BJ (cell line): ENCODE data around the gene ACAD10. TPM values are rescaled to one million over a fixed set of nuclear protein-coding genes. Genes with fewer than 3 reads are reported as not detected.
"Not testable (repeated sequence)": the region's sequence is repeated elsewhere in the genome, so short reads cannot be mapped to it uniquely, and the experiment has no call there.

Source experiments
- CTCF ChIA-PET: fragments of 350-600 bp; formaldehyde crosslinking; extraction: SDS; loops from one replicate; lab custom pipeline; 2021; ENCODE audit warnings: antibody characterized with exemption, inconsistent platforms; lab: Yijun Ruan, JAX
- POLR2A ChIA-PET: fragments of 300-600 bp; sonication (Branson Sonifier 250); formaldehyde crosslinking; extraction: SDS; loops from one replicate; lab custom pipeline; 2021; ENCODE audit warnings: antibody characterized with exemption; lab: Charles Lee
- DNase-seq: peaks from one replicate; pipeline ENCODE4 v3.0.0-alpha.2; 2011; ENCODE audit warnings: low read depth
- H3K27me3 ChIP-seq: 2 replicates; pipeline ENCODE4 v1.6.0; 2011; ENCODE audit warnings: low read length; ENCODE audit not compliant: control insufficient read depth, insufficient read depth
- H3K36me3 ChIP-seq: 2 replicates; pipeline ENCODE4 v1.5.1; 2011; ENCODE audit warnings: low read length; ENCODE audit not compliant: control insufficient read depth, insufficient read depth
- H3K4me3 ChIP-seq: 2 replicates; pipeline ENCODE4 v1.5.1; 2011; ENCODE audit warnings: low read depth, mild to moderate bottlenecking, control low read depth, low read length
- polyA plus RNA-seq: library from polyadenylated mRNA; depleted of rRNA; stranded (reverse); fragments of >200 nt; gene quantifications from 2 replicates; pipeline ENCODE4 v1.2.3, GENCODE V29; 2011
- TF ChIP-seq, protein P1 (sequence below): IDR thresholded peaks from 2 replicates; pipeline ENCODE4 v1.5.1; 2011; ENCODE audit warnings: low read depth, mild to moderate bottlenecking, control low read depth, inconsistent platforms, low read length, moderate library complexity; ENCODE audit not compliant: insufficient read depth

ACAD10 gene
- polyA plus RNA-seq, 1 experiment = 15.4 TPM

DNA sequence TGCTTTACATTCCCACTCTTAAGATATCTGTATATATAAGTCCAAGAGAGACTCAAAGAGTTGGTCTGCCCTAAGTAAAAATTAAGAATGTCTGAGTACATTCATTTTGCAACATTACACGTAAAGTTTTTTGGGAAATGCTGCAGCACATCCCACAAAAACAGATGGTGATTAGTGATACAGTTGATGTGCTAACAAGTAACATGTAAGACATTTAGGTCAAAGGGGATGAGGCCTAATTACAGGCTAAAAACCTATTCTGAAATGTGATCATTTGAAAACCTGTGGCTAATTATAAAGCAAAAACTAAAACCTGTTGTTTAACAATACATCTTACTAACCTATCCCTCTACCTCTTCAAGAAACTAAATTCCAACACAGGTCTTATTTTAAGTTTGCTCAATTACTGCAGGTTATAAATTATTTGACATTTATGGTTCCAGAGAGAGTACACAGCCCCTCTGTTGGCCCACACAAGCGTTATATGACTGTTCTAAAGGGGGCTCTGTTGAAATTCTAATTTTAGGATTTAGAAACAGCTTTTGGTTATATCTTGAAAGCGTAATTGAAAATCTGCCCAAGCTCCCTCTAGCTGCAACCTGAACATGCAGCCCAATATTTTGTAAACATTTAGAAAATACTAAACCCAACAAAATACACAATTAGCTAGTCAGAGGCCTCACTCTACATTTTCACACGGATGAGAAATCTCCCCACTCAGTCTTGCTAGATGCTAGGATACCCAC lies 43.0 kb upstream of the ACAD10 start:
- ChIA-PET POLR2A (no interaction called here), CTCF (interaction anchor here (0.8 kb wide), 1 partner anchor 191 kb away, joined by 3 read pairs; no protein-coding TSS in a partner anchor)
- TF ChIP-seq, protein P1, sequence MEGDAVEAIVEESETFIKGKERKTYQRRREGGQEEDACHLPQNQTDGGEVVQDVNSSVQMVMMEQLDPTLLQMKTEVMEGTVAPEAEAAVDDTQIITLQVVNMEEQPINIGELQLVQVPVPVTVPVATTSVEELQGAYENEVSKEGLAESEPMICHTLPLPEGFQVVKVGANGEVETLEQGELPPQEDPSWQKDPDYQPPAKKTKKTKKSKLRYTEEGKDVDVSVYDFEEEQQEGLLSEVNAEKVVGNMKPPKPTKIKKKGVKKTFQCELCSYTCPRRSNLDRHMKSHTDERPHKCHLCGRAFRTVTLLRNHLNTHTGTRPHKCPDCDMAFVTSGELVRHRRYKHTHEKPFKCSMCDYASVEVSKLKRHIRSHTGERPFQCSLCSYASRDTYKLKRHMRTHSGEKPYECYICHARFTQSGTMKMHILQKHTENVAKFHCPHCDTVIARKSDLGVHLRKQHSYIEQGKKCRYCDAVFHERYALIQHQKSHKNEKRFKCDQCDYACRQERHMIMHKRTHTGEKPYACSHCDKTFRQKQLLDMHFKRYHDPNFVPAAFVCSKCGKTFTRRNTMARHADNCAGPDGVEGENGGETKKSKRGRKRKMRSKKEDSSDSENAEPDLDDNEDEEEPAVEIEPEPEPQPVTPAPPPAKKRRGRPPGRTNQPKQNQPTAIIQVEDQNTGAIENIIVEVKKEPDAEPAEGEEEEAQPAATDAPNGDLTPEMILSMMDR = peak; percentile 40
- Histone ChIP-seq H3K27me3 (no peaks in the 10 kb centered on the region), H3K36me3 (peaks cover 8% of the 10 kb centered on the region; the same call in 1 of the 2 replicates), H3K4me3 (no peak overlapping the region)
- DNase-seq = no peak

DNA sequence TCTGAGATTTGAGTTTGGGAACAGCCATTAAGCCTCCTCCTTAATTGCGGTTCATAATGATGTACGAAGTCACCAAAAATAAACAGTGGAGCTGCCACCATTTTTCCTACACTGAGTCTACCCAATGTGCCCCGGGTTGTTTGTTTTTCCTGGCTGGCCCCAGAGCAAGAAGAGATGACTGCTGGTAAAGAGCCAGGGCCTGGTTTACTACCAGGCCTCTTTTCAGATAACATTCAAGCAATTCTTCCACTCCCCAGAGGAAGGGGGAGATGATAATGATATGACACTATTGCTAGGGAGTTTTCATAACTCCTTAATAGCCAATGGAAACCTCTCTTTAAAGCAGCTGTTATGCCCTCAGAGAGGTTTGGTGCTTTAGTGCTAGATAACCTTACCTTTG lies 42.4 kb upstream of the ACAD10 start:
- DNase-seq = no peak
- ChIA-PET POLR2A (no interaction called here), CTCF (interaction anchor here (0.8 kb wide), 1 partner anchor 192 kb away, joined by 3 read pairs; no protein-coding TSS in a partner anchor)
- TF ChIP-seq, protein P1 = no peak
- no peak overlapping the region for H3K4me3 ChIP-seq
- H3K27me3 ChIP-seq = no peaks in the 10 kb centered on the region
- H3K36me3 ChIP-seq = peaks cover 8% of the 10 kb centered on the region; the same call in 1 of the 2 replicates

DNA sequence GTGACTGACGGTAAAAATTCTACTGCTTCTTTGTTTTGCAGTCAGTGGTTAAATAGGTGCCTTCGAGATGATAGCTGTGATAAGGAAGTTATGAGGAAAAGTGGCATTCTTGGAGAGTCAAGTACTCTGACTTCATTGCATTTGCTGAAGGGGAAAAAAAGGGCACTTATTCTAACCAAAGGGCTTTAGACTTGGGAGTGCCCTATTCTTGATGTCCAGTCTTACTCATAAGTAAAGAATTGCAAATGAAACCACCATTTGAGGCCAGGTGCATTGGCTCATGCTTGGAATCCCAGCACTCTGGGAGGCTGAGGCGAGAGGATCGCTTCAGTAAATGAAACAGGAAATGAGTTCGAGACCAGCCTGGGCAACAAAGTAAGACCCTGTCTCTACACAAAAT lies 40.4 kb upstream of the ACAD10 start:
- no peak for DNase-seq
- Histone ChIP-seq H3K27me3 (no peaks in the 10 kb centered on the region), H3K36me3 (peaks cover 10% of the 10 kb centered on the region), H3K4me3 (no peak overlapping the region)
- ChIA-PET POLR2A (no interaction called here), CTCF (interaction anchor here (1.2 to 2.7 kb wide), 2 partner anchors 29 to 66 kb away, joined by 3 to 8 read pairs; no protein-coding TSS in a partner anchor)
- TF ChIP-seq, protein P1 = no peak

DNA sequence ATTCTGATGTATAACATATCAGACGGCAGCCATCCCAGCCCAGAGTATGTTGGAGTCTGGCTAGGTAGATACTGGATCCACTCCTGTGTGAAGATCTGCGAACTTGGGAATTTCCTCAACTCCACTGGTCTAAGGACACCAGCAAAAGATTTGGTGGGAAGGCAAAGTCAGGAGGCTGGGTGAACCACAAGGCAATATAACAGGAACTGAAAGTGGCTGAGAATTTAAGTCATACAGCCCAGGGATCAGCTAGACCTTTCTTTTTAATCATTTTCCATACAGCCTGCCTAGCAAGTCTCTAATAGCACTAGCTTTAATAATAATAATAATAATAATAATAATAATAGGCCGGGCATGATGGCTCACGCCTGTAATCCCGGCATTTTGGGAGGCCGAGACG lies 34.9 kb upstream of the ACAD10 start:
- TF ChIP-seq, protein P1 = no peak
- CTCF ChIA-PET = interaction anchor here (0.6 kb wide), 1 partner anchor 40 kb away, joined by 3 read pairs; no protein-coding TSS in a partner anchor
- POLR2A ChIA-PET = interaction anchor here (0.6 kb wide), 1 partner anchor 103 kb away, joined by 4 read pairs; no protein-coding TSS in a partner anchor
- no peak for DNase-seq
- H3K36me3 ChIP-seq = peaks cover 6% of the 10 kb centered on the region
- no peaks in the 10 kb centered on the region for H3K27me3 ChIP-seq
- H3K4me3 ChIP-seq = no peak overlapping the region

DNA sequence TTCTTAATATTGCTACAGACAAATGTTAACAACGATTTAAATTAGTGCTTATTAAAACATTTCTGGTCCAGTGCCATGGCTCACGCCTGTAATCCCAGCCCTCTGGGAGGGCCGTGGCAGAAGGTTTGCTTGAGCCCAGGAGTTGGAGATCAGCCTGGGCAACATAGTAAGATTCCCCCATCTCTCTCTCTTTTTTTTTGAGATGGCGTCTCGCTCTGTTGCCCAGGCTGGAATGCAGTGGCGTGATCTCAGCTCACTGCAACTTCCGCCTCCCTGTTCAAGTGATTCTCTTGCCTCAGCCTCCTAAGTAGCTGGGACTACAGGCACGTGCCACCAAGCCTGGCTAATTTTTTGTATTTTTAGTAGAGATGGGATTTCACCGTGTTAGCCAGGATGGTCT lies 33.3 kb upstream of the ACAD10 start:
- H3K27me3 ChIP-seq, H3K36me3 ChIP-seq, H3K4me3 ChIP-seq, POLR2A ChIA-PET, DNase-seq: not testable (repeated sequence)
- CTCF ChIA-PET = interaction anchor here (1.3 to 2.0 kb wide), 2 partner anchors 11 to 15 kb away, joined by 3 to 5 read pairs; no protein-coding TSS in a partner anchor
